ENCODE measurements around the gene MPV17L. TPM values are rescaled to one million over a fixed set of nuclear protein-coding genes. Genes with fewer than 3 reads are reported as not detected.
"Not testable (repeated sequence)": the region's sequence is repeated elsewhere in the genome, so short reads cannot be mapped to it uniquely, and the experiment has no call there.

MPV17L gene
- total RNA-seq, 6 donors from 2014 or later: 1.2 to 7.6 (median 2.4) TPM

GRCh38 chr16:15435216-15435864 lies 39.8 kb downstream of the MPV17L start:
- peaks cover 0 to 17% (median 10%) of the 10 kb centered on the region in 4 donors for H3K4me1 ChIP-seq
- peak overlapping the region in 3 of 4 donors; percentile 58 to 67 (median 60) for H3K4me3 ChIP-seq
- peak overlapping the region in 3 of 4 donors; percentile 18 to 64 (median 53) for H3K27ac ChIP-seq
- 12 to 14% methylated on average over 15 to 20 of the region's 22 CpGs for WGBS, 2 donors
- DNase-seq (peak in 1 of 2 donors; percentile 53), ATAC-seq (ENCODE audit: low FRiP score in 2 of 2) (peak in 1 of 2 donors; percentile 51)
- H3K27me3 ChIP-seq: peaks cover 0 to 11% (median 0%) of the 10 kb centered on the region in 4 donors
- no peaks in the 10 kb centered on the region for H3K36me3 ChIP-seq
- no peaks in the 10 kb centered on the region for H3K9me3 ChIP-seq
- TF ChIP-seq POLR2A (IDR thresholded peaks at IDR 0.05) (no peak), EP300 (IDR thresholded peaks at IDR 0.05) (no peak), POLR2AphosphoS5 (IDR thresholded peaks at IDR 0.05) (no peak)
- TF ChIP-seq, protein P1, sequence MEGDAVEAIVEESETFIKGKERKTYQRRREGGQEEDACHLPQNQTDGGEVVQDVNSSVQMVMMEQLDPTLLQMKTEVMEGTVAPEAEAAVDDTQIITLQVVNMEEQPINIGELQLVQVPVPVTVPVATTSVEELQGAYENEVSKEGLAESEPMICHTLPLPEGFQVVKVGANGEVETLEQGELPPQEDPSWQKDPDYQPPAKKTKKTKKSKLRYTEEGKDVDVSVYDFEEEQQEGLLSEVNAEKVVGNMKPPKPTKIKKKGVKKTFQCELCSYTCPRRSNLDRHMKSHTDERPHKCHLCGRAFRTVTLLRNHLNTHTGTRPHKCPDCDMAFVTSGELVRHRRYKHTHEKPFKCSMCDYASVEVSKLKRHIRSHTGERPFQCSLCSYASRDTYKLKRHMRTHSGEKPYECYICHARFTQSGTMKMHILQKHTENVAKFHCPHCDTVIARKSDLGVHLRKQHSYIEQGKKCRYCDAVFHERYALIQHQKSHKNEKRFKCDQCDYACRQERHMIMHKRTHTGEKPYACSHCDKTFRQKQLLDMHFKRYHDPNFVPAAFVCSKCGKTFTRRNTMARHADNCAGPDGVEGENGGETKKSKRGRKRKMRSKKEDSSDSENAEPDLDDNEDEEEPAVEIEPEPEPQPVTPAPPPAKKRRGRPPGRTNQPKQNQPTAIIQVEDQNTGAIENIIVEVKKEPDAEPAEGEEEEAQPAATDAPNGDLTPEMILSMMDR (IDR thresholded peaks at IDR 0.05): no peak

DNA sequence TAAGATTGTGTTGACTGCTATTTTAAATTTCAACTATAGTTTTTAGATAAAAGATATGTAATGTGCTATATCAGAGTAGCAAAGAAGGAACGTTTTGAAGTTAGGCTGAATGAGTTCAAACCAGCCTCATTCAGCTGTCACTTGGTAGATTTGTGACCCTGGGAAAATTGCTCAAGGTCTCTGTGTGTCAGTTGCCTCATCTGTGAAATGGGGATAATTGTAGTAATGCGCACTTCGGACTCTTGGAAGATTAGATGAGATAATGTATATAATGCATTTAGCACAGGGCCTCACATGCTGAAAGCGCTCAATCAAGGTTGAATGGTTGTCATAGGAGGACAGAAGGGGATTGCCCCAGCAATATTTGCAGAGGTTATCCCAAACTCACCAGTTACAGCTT lies 43.5 kb downstream of the MPV17L start:
- Histone ChIP-seq H3K9me3 (no peaks in the 10 kb centered on the region), H3K4me3 (no peak overlapping the region), H3K27ac (no peak overlapping the region), H3K27me3 (peaks cover 0 to 11% (median 0%) of the 10 kb centered on the region in 4 donors), H3K36me3 (no peaks in the 10 kb centered on the region), H3K4me1 (peaks cover 0 to 18% (median 9%) of the 10 kb centered on the region in 4 donors)
- ATAC-seq (ENCODE audit: low FRiP score in 2 of 2) (no peak), DNase-seq (no peak)
- 81 to 87% methylated on average over 4 of the region's 4 CpGs for WGBS, 2 donors
- TF ChIP-seq POLR2AphosphoS5 (IDR thresholded peaks at IDR 0.05): no peak
- TF ChIP-seq, protein P1 (IDR thresholded peaks at IDR 0.05): no peak
- TF ChIP-seq EP300 (IDR thresholded peaks at IDR 0.05): no peak
- no peak for TF ChIP-seq POLR2A (IDR thresholded peaks at IDR 0.05)

GRCh38 chr16:15439521-15439920 lies 44.0 kb downstream of the MPV17L start:
- Histone ChIP-seq H3K36me3 (no peaks in the 10 kb centered on the region), H3K27me3 (peaks cover 0 to 7% (median 0%) of the 10 kb centered on the region in 4 donors), H3K9me3 (no peaks in the 10 kb centered on the region), H3K4me3 (no peak overlapping the region), H3K4me1 (peaks cover 0 to 13% (median 7%) of the 10 kb centered on the region in 4 donors), H3K27ac (no peak overlapping the region)
- ATAC-seq (ENCODE audit: low FRiP score in 2 of 2) (no peak), DNase-seq (no peak)
- 84 to 92% methylated on average over 4 of the region's 4 CpGs for WGBS, 2 donors
- TF ChIP-seq EP300 (IDR thresholded peaks at IDR 0.05): no peak

GRCh38 chr16:15440852-15441251 lies 45.3 kb downstream of the MPV17L start:
- no peaks in the 10 kb centered on the region for H3K27me3 ChIP-seq
- H3K4me3 ChIP-seq: no peak overlapping the region
- H3K27ac ChIP-seq: no peak overlapping the region
- H3K4me1 ChIP-seq: peaks cover 0 to 2% (median 0%) of the 10 kb centered on the region in 4 donors
- DNase-seq: no peak
- TF ChIP-seq POLR2A (IDR thresholded peaks at IDR 0.05) (no peak), EP300 (IDR thresholded peaks at IDR 0.05) (no peak), POLR2AphosphoS5 (IDR thresholded peaks at IDR 0.05) (no peak)
- TF ChIP-seq, protein P1 (IDR thresholded peaks at IDR 0.05): no peak
- H3K9me3 ChIP-seq: peaks cover 0 to 5% (median 2%) of the 10 kb centered on the region in 4 donors
- 89 to 94% methylated on average over 3 of the region's 3 CpGs for WGBS, 2 donors
- H3K36me3 ChIP-seq: no peaks in the 10 kb centered on the region
- peak in 1 of 2 donors; percentile 68 for ATAC-seq (ENCODE audit: low FRiP score in 2 of 2)

DNA sequence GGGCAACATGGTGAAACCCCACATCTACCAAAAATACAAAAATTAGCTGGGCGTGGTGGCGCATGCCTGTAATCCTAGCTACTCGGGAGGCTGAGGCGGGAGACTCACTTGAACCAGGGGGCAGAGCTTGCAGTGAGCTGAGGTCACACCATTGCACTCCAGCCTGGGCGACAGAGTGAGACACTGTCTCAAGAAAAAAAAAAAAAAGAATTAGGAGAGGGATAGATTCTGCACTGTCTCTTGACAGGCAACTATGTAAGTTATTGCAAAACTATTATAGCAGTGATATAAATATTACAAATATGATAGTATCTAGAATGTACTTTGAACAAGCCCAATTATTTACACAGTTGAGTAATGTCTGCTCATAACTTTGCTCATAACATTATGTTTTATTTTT lies 46.6 kb downstream of the MPV17L start:
- not testable (repeated sequence) for H3K27ac ChIP-seq, H3K27me3 ChIP-seq, H3K36me3 ChIP-seq, H3K4me1 ChIP-seq, DNase-seq, H3K4me3 ChIP-seq, H3K9me3 ChIP-seq
- peak in 1 of 2 donors; percentile 48 for ATAC-seq (ENCODE audit: low FRiP score in 2 of 2)
- 91 to 93% methylated on average over 5 of the region's 5 CpGs for WGBS, 2 donors

DNA sequence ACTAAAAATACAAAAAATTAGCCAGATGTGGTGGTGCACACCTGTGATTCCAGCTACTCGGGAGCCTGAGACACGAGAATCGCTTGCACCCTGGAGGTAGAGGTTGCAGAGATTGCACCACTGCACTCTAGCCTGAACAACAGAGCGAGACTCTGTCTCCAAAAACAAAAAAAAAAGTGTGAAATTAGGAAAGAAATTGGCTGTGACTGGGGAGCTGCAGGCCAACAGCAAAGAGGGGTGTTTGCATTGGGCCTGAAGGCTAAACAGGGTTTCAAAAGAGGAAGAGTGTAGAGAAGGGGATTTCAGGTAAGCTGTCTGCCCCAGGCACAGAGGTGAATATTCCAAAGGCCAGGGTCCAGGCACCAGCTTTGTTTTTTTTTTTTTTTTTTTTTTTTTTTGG lies 48.2 kb downstream of the MPV17L start:
- Histone ChIP-seq H3K27me3 (no peaks in the 10 kb centered on the region), H3K9me3 (peaks cover 0 to 5% (median 2%) of the 10 kb centered on the region in 4 donors), H3K27ac (no peak overlapping the region), H3K4me1 (peaks cover 0 to 2% (median 0%) of the 10 kb centered on the region in 4 donors), H3K4me3 (no peak overlapping the region), H3K36me3 (no peaks in the 10 kb centered on the region)
- TF ChIP-seq EP300 (IDR thresholded peaks at IDR 0.05): no peak
- no peak for TF ChIP-seq POLR2A (IDR thresholded peaks at IDR 0.05)
- TF ChIP-seq, protein P1 (IDR thresholded peaks at IDR 0.05): no peak
- no peak for TF ChIP-seq POLR2AphosphoS5 (IDR thresholded peaks at IDR 0.05)
- ATAC-seq (ENCODE audit: low FRiP score in 2 of 2) (no peak), DNase-seq (no peak)
- 94 to 95% methylated on average over 4 of the region's 4 CpGs for WGBS, 2 donors
